ENCODE data around the gene PCMTD2. TPM values are rescaled to one million over a fixed set of nuclear protein-coding genes. Genes with fewer than 3 reads are reported as not detected.

PCMTD2 gene
- total and polyA plus RNA-seq, 2 of the 13 experiments (the other 11 are each of a cell fraction or from before 2014, with no cell fraction given) = 47.0 to 76.9 TPM

- TF ChIP-seq MNT (IDR thresholded peaks at IDR 0.05) (no peak), ZNF615 (CRISPR knock-in tag; IDR thresholded peaks at IDR 0.05; ENCODE audit: borderline replicate concordance) (peak; percentile 36; the same call in 1 of the 2 replicates), ZBTB26 (CRISPR knock-in tag; IDR thresholded peaks at IDR 0.05; ENCODE audit: borderline replicate concordance) (peak; percentile 47; the same call in 1 of the 2 replicates), KDM2A (CRISPR knock-in tag; IDR thresholded peaks at IDR 0.05; ENCODE audit: borderline replicate concordance, low read depth) (peak; percentile 23; the same call in 1 of the 2 replicates), FOXM1 (CRISPR knock-in tag; IDR thresholded peaks at IDR 0.05) (no peak), ZNF232 (CRISPR knock-in tag; IDR thresholded peaks at IDR 0.05; ENCODE audit: borderline replicate concordance) (0 out of 2 replicates have a peak, but pooled peaks have one; percentile 61), NR2F6 (IDR thresholded peaks at IDR 0.05) (peak; percentile 97), NR2F6 (CRISPR knock-in tag; IDR thresholded peaks at IDR 0.05) (peak; percentile 98), ZSCAN20 (CRISPR knock-in tag; IDR thresholded peaks at IDR 0.05; ENCODE audit: borderline replicate concordance) (peak; percentile 97), SKIL (CRISPR knock-in tag; IDR thresholded peaks at IDR 0.05; ENCODE audit: borderline replicate concordance) (peak; percentile 91), RFX3 (CRISPR knock-in tag; IDR thresholded peaks at IDR 0.05) (no peak), ZNF317 (CRISPR knock-in tag; IDR thresholded peaks at IDR 0.05) (peak; percentile 86; the same call in 1 of the 2 replicates), ZNF572 (CRISPR knock-in tag; IDR thresholded peaks at IDR 0.05) (peak; percentile 73; the same call in 1 of the 2 replicates), HMG20A (CRISPR knock-in tag; IDR thresholded peaks at IDR 0.05; ENCODE audit: borderline replicate concordance) (peak; percentile 65; the same call in 1 of the 2 replicates), MIER2 (CRISPR knock-in tag; IDR thresholded peaks at IDR 0.05) (peak; percentile 80; the same call in 1 of the 2 replicates), PITX1 (CRISPR knock-in tag; IDR thresholded peaks at IDR 0.05) (peak; percentile 89), FLYWCH1 (CRISPR knock-in tag; IDR thresholded peaks at IDR 0.05) (no peak), DNMT1 (CRISPR knock-in tag; IDR thresholded peaks at IDR 0.05) (0 out of 2 replicates have a peak, but pooled peaks have one; percentile 16), CERS6 (CRISPR knock-in tag; IDR thresholded peaks at IDR 0.05) (no peak), ZNF282 (IDR thresholded peaks at IDR 0.05; ENCODE audit: partially characterized antibody) (no peak), RNF2 (conservative IDR thresholded peaks at IDR 0.05; ENCODE audit: low read depth) (no peak), NR0B2 (CRISPR knock-in tag; IDR thresholded peaks at IDR 0.05) (0 out of 2 replicates have a peak, but pooled peaks have one; percentile 63), ZNF138 (CRISPR knock-in tag; IDR thresholded peaks at IDR 0.05; ENCODE audit: low read depth) (no peak)
Measured at GRCh38 chr20:64242797-64243475, 12.6 kb upstream of the PCMTD2 start (continued).
